Calu3 (cell line): Measurements from ENCODE around the gene OR5A2. TPM values are rescaled to one million over a fixed set of nuclear protein-coding genes. Genes with fewer than 3 reads are reported as not detected.

Experiments
- BruUV-seq: library from RNA; stranded (reverse); fragments of 400-500 nt; replicated peaks from 2 replicates; lab custom pipeline; 2021; lab: Mats Ljungman, UMichigan
- CTCF ChIA-PET: fragments of 300-600 bp; sonication (Branson Sonifier 250); formaldehyde crosslinking; loops from one replicate; lab custom pipeline; 2022; ENCODE audit warnings: antibody characterized with exemption; lab: Charles Lee
- DNase-seq: peaks from one replicate; pipeline ENCODE4 v3.0.0; 2022
- H3K27ac Mint-ChIP-seq: one replicate; pipeline ENCODE4 v1.8.0; 2022; ENCODE audit warnings: mixed read lengths; ENCODE audit not compliant: unreplicated experiment
- H3K27me3 Mint-ChIP-seq: one replicate; pipeline ENCODE4 v1.8.0; 2022; ENCODE audit warnings: mixed read lengths; ENCODE audit not compliant: unreplicated experiment
- H3K36me3 Mint-ChIP-seq: one replicate; pipeline ENCODE4 v1.8.0; 2022; ENCODE audit warnings: mild to moderate bottlenecking, moderate library complexity, mixed read lengths; ENCODE audit not compliant: insufficient read depth, unreplicated experiment
- H3K4me1 Mint-ChIP-seq: one replicate; pipeline ENCODE4 v1.8.0; 2022; ENCODE audit warnings: mild to moderate bottlenecking, low read depth, mixed read lengths; ENCODE audit not compliant: unreplicated experiment
- H3K4me3 Mint-ChIP-seq: one replicate; pipeline ENCODE4 v1.8.0; 2022; ENCODE audit warnings: mild to moderate bottlenecking, low read depth, moderate library complexity, mixed read lengths; ENCODE audit not compliant: unreplicated experiment
- H3K9me3 Mint-ChIP-seq: one replicate; pipeline ENCODE4 v1.8.0; 2022; ENCODE audit warnings: low read depth, mixed read lengths; ENCODE audit not compliant: unreplicated experiment
- intact Hi-C: fragments of 100-400 bp; cut with micrococcal nuclease; formaldehyde crosslinking; loops from one replicate; pipeline ENCODE4 v1.10.0; 2022; ENCODE audit not compliant: unreplicated experiment
- total RNA-seq: library from RNA; stranded (reverse); gene quantifications from 2 replicates; pipeline ENCODE4 v1.2.3, GENCODE V29; 2022
- TF ChIP-seq, protein P1 (sequence below): fragments of 200-600 bp; IDR thresholded peaks from one replicate; pipeline ENCODE4 v1.8.0; 2022; ENCODE audit warnings: antibody characterized with exemption; ENCODE audit not compliant: unreplicated experiment

The OR5A2 gene
- total RNA-seq, 1 experiment from 2014 or later, result not detected

DNA sequence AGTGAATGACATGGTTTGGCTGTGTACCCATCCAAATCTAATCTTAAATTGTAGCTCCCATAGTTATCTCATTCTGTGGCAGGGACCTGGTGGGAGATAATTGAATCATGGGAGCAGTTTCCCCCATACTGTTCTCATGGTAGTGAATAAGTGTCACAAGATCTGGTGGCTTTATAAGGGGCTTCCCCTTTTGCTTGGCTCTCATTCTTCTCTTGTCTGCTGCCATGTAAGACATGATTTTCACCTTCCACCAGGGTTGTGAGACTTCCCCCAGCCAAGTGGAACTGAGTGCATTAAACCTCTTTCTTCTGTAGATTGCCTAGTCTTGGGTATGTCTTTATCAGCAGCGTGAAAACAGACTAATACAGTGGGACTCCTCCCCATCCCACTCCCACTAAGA lies 11.1 kb downstream of the OR5A2 start:
- H3K4me3 Mint-ChIP-seq, result no peak overlapping the region
- H3K4me1 Mint-ChIP-seq, result no peaks in the 10 kb centered on the region
- H3K27me3 Mint-ChIP-seq, result peaks cover 18% of the 10 kb centered on the region
- BruUV-seq, result no TSS peak
- TF ChIP-seq, protein P1, sequence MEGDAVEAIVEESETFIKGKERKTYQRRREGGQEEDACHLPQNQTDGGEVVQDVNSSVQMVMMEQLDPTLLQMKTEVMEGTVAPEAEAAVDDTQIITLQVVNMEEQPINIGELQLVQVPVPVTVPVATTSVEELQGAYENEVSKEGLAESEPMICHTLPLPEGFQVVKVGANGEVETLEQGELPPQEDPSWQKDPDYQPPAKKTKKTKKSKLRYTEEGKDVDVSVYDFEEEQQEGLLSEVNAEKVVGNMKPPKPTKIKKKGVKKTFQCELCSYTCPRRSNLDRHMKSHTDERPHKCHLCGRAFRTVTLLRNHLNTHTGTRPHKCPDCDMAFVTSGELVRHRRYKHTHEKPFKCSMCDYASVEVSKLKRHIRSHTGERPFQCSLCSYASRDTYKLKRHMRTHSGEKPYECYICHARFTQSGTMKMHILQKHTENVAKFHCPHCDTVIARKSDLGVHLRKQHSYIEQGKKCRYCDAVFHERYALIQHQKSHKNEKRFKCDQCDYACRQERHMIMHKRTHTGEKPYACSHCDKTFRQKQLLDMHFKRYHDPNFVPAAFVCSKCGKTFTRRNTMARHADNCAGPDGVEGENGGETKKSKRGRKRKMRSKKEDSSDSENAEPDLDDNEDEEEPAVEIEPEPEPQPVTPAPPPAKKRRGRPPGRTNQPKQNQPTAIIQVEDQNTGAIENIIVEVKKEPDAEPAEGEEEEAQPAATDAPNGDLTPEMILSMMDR, result no peak
- no peak for DNase-seq
- H3K36me3 Mint-ChIP-seq, result no peaks in the 10 kb centered on the region
- no peak overlapping the region for H3K27ac Mint-ChIP-seq
- intact Hi-C loops, result no loop called here
- H3K9me3 Mint-ChIP-seq, result no peaks in the 10 kb centered on the region
- CTCF ChIA-PET, result interaction anchor here (0.9 kb wide), 1 partner anchor 24 kb away, joined by 3 read pairs; no protein-coding TSS in a partner anchor

DNA sequence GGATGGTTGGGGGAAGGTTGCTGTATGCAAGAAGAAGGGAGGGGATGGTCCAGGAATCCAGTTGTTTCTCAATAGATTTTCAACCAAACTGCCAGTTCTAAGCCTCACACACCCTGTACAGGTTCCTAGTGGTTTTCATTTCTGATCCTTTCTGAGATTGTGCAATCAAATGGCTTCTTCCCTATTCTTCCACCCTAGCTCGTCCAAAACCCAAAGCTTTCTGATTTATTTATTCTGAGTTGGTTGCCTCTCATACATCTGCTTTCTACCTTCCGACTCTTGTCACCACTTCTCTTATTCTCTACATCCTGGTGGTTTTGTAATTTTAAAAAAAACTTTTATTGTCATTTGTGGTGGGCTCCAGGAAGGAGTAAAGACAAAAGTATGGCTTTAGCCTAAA lies 12.6 kb downstream of the OR5A2 start:
- no TSS peak for BruUV-seq
- no peak overlapping the region for H3K27ac Mint-ChIP-seq
- H3K36me3 Mint-ChIP-seq, result no peaks in the 10 kb centered on the region
- H3K9me3 Mint-ChIP-seq, result no peaks in the 10 kb centered on the region
- intact Hi-C loops, result no loop called here
- peaks cover 18% of the 10 kb centered on the region for H3K27me3 Mint-ChIP-seq
- H3K4me1 Mint-ChIP-seq, result no peaks in the 10 kb centered on the region
- no peak for DNase-seq
- CTCF ChIA-PET, result no interaction called here
- TF ChIP-seq, protein P1, result no peak
- no peak overlapping the region for H3K4me3 Mint-ChIP-seq

DNA sequence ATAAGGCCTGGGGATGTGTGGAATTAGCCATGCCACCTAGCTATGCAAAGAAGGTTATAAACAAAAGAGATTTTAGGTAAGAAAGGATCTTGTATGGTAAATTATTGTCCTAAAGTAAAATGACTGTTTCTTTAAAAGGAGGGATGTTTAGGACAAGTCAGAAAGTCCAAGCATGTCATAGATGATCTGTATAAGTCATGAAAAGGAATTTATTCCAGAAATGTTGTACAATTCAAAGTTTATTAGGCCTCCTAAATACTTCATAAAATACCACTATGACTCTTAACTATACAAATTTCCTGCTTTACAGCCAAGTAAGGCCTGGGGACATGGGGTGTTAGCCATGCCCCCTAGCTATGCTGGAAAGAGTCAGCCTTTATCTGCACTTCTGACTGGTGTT lies 22.7 kb downstream of the OR5A2 start:
- no TSS peak for BruUV-seq
- no peak for DNase-seq
- intact Hi-C loops, result no loop called here
- Mint-ChIP-seq H3K36me3 (no peaks in the 10 kb centered on the region), H3K27me3 (peaks cover 1% of the 10 kb centered on the region), H3K4me1 (no peaks in the 10 kb centered on the region), H3K4me3 (no peak overlapping the region), H3K9me3 (peaks cover 2% of the 10 kb centered on the region), H3K27ac (no peak overlapping the region)
- CTCF ChIA-PET, result no interaction called here
- TF ChIP-seq, protein P1, result no peak

DNA sequence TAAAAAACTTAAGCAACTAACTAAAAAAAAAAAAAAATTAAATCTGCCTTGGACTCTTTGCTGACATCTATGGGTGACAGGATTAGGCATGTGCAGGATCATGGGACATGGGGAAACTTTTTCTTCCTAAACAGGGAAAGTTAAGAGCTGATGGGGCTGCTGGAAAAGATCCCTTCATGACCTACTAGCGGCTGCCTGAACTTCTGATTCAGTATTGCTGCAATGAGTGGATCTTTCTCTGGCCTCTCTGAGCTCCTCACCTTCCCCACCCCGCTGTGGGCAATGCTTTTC lies 25.0 kb downstream of the OR5A2 start:
- intact Hi-C loops, result no loop called here
- Mint-ChIP-seq H3K4me3 (no peak overlapping the region), H3K27me3 (peaks cover 13% of the 10 kb centered on the region), H3K27ac (no peak overlapping the region), H3K36me3 (no peaks in the 10 kb centered on the region), H3K9me3 (peaks cover 2% of the 10 kb centered on the region), H3K4me1 (no peaks in the 10 kb centered on the region)
- TF ChIP-seq, protein P1, result no peak
- DNase-seq, result no peak
- BruUV-seq, result no TSS peak
- CTCF ChIA-PET, result no interaction called here
